ENCODE data around the gene MBD5.

The MBD5 gene

GRCh38 chr2:148521181-148521580, 500.3 kb downstream of the MBD5 start:
- Histone ChIP-seq H3K9ac (ENCODE audit: low read length) (no peak overlapping the region), H3K27me3 (ENCODE audit: low read depth, low read length) (no peaks in the 10 kb centered on the region), H3K4me2 (ENCODE audit: low read length) (no peak overlapping the region), H3K36me3 (replicated peaks; ENCODE audit: low read depth, low read length) (no peaks in the 10 kb centered on the region), H2AFZ (ENCODE audit: low read depth, low read length) (no peak overlapping the region), H3K27ac (ENCODE audit: low read length) (no peak overlapping the region), H3K79me2 (ENCODE audit: low read length) (no peaks in the 10 kb centered on the region), H3K4me1 (ENCODE audit: low read length) (no peaks in the 10 kb centered on the region), H4K20me1 (ENCODE audit: insufficient read depth, low read length) (no peaks in the 10 kb centered on the region), H3K4me3 (ENCODE audit: low read length) (no peak overlapping the region), H3K9me3 (ENCODE audit: insufficient read depth, low read length) (no peaks in the 10 kb centered on the region)
- TF ChIP-seq CTCF (IDR thresholded peaks at IDR 0.05; ENCODE audit: low read depth, low read length) (no peak), EZH2phosphoT487 (IDR thresholded peaks at IDR 0.05; ENCODE audit: low read depth) (no peak)

DNA sequence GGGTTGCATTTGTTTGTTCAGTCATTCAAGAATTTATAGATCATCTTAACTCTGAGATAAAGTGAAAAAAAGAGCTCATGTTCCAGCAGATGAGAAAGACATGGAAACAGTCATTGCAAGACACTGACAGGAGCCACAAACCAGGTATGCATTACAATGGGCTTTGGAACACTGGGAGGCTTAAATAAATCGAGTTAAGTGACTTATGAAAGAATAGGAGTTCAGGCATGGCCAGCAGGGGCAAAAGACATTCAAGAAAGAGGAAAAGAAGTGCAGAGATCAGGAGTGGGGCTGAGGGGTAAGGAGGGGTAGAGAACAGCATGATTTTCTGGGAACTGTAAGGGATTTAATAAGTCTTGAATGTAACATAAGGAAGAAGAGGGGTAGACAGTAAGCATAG, 502.4 kb downstream of the MBD5 start:
- Histone ChIP-seq H3K79me2 (ENCODE audit: low read length) (no peaks in the 10 kb centered on the region), H2AFZ (ENCODE audit: low read depth, low read length) (no peak overlapping the region), H3K4me3 (ENCODE audit: low read length) (no peak overlapping the region), H3K9ac (ENCODE audit: low read length) (no peak overlapping the region), H3K36me3 (replicated peaks; ENCODE audit: low read depth, low read length) (no peaks in the 10 kb centered on the region), H4K20me1 (ENCODE audit: insufficient read depth, low read length) (no peaks in the 10 kb centered on the region), H3K4me1 (ENCODE audit: low read length) (no peaks in the 10 kb centered on the region), H3K9me3 (ENCODE audit: insufficient read depth, low read length) (no peaks in the 10 kb centered on the region), H3K27me3 (ENCODE audit: low read depth, low read length) (no peaks in the 10 kb centered on the region), H3K27ac (ENCODE audit: low read length) (no peak overlapping the region), H3K4me2 (ENCODE audit: low read length) (no peak overlapping the region)
- TF ChIP-seq CTCF (IDR thresholded peaks at IDR 0.05; ENCODE audit: low read depth, low read length) = no peak
- TF ChIP-seq EZH2phosphoT487 (IDR thresholded peaks at IDR 0.05; ENCODE audit: low read depth) = no peak

- no peaks in the 10 kb centered on the region for H3K4me1 ChIP-seq (ENCODE audit: low read length)
- no peaks in the 10 kb centered on the region for H3K36me3 ChIP-seq (replicated peaks; ENCODE audit: low read depth, low read length)
- H3K4me3 ChIP-seq (ENCODE audit: low read length) = no peak overlapping the region
- no peaks in the 10 kb centered on the region for H3K9me3 ChIP-seq (ENCODE audit: insufficient read depth, low read length)
- no peaks in the 10 kb centered on the region for H3K79me2 ChIP-seq (ENCODE audit: low read length)
- H3K27me3 ChIP-seq (ENCODE audit: low read depth, low read length) = no peaks in the 10 kb centered on the region
- H4K20me1 ChIP-seq (ENCODE audit: insufficient read depth, low read length) = no peaks in the 10 kb centered on the region
- TF ChIP-seq EZH2phosphoT487 (IDR thresholded peaks at IDR 0.05; ENCODE audit: low read depth) = no peak
- TF ChIP-seq CTCF (IDR thresholded peaks at IDR 0.05; ENCODE audit: low read depth, low read length) = no peak
- H3K4me2 ChIP-seq (ENCODE audit: low read length) = no peak overlapping the region
- H3K9ac ChIP-seq (ENCODE audit: low read length) = no peak overlapping the region
- no peak overlapping the region for H3K27ac ChIP-seq (ENCODE audit: low read length)
- H2AFZ ChIP-seq (ENCODE audit: low read depth, low read length) = no peak overlapping the region
Measured at GRCh38 chr2:148524519-148524919, 503.6 kb downstream of the MBD5 start.

- no peak overlapping the region for H2AFZ ChIP-seq (ENCODE audit: low read depth, low read length)
- no peak for TF ChIP-seq CTCF (IDR thresholded peaks at IDR 0.05; ENCODE audit: low read depth, low read length)
- TF ChIP-seq EZH2phosphoT487 (IDR thresholded peaks at IDR 0.05; ENCODE audit: low read depth) = no peak
- no peaks in the 10 kb centered on the region for H3K79me2 ChIP-seq (ENCODE audit: low read length)
- no peaks in the 10 kb centered on the region for H3K9me3 ChIP-seq (ENCODE audit: insufficient read depth, low read length)
- no peaks in the 10 kb centered on the region for H3K4me1 ChIP-seq (ENCODE audit: low read length)
- H3K4me2 ChIP-seq (ENCODE audit: low read length) = no peak overlapping the region
- H3K9ac ChIP-seq (ENCODE audit: low read length) = no peak overlapping the region
- H3K27ac ChIP-seq (ENCODE audit: low read length) = no peak overlapping the region
- no peaks in the 10 kb centered on the region for H4K20me1 ChIP-seq (ENCODE audit: insufficient read depth, low read length)
- no peak overlapping the region for H3K4me3 ChIP-seq (ENCODE audit: low read length)
- no peaks in the 10 kb centered on the region for H3K27me3 ChIP-seq (ENCODE audit: low read depth, low read length)
- no peaks in the 10 kb centered on the region for H3K36me3 ChIP-seq (replicated peaks; ENCODE audit: low read depth, low read length)
Measured at GRCh38 chr2:148525130-148525529, 504.2 kb downstream of the MBD5 start.

Measured in OCI-LY3 (cell line).